H9 (cell line): Measurements from ENCODE around the gene MRPL21. TPM values are rescaled to one million over a fixed set of nuclear protein-coding genes. Genes with fewer than 3 reads are reported as not detected.

Experiments used
- DNase-seq: peaks from one replicate; pipeline ENCODE4 v3.0.0-alpha.2; 2017
- H2AFZ ChIP-seq: one replicate; pipeline ENCODE4 v1.6.1; 2013; ENCODE audit warnings: mild to moderate bottlenecking, low read length, control low read depth, moderate library complexity
- H2AK5ac ChIP-seq: 2 replicates; pipeline ENCODE4 v1.6.1; 2013; ENCODE audit warnings: low read length, control low read depth, mixed read lengths; ENCODE audit not compliant: insufficient read length
- H2BK120ac ChIP-seq: one replicate; pipeline ENCODE4 v1.6.1; 2013; ENCODE audit warnings: low read depth, mild to moderate bottlenecking, low read length, control low read depth, inconsistent platforms; ENCODE audit not compliant: poor library complexity, severe bottlenecking
- H2BK12ac ChIP-seq: 2 replicates; pipeline ENCODE4 v1.6.1; 2013; ENCODE audit warnings: low read length, control low read depth, mixed read lengths, low read depth; ENCODE audit not compliant: insufficient read length
- H2BK15ac ChIP-seq: 2 replicates; pipeline ENCODE4 v1.6.1; 2013; ENCODE audit warnings: low read depth, low read length, control low read depth
- H2BK20ac ChIP-seq: one replicate; pipeline ENCODE4 v1.6.1; 2013; ENCODE audit warnings: low read depth, mild to moderate bottlenecking, low read length, control low read depth, inconsistent platforms; ENCODE audit not compliant: poor library complexity, severe bottlenecking
- H2BK5ac ChIP-seq: 2 replicates; pipeline ENCODE4 v1.6.1; 2013; ENCODE audit warnings: low read length, control low read depth, mixed read lengths; ENCODE audit not compliant: insufficient read length
- H3K14ac ChIP-seq: 2 replicates; pipeline ENCODE4 v1.6.1; 2013; ENCODE audit warnings: low read length, control low read depth; ENCODE audit not compliant: insufficient read depth
- H3K18ac ChIP-seq: 2 replicates; pipeline ENCODE4 v1.6.1; 2013; ENCODE audit warnings: low read depth, mild to moderate bottlenecking, mixed read lengths, low read length, control low read depth; ENCODE audit not compliant: insufficient read length
- H3K23ac ChIP-seq: 2 replicates; pipeline ENCODE4 v1.6.1; 2013; ENCODE audit warnings: low read length, control low read depth, mixed read lengths, low read depth; ENCODE audit not compliant: insufficient read length
- H3K23me2 ChIP-seq: 2 replicates; pipeline ENCODE4 v1.6.1; 2013; ENCODE audit warnings: low read depth, mild to moderate bottlenecking, mixed read lengths, low read length, control low read depth; ENCODE audit not compliant: insufficient read length, poor library complexity, severe bottlenecking
- H3K27ac ChIP-seq: 2 replicates; pipeline ENCODE4 v1.5.1; 2013; ENCODE audit warnings: low read length, control low read depth, mixed read lengths, low read depth; ENCODE audit not compliant: insufficient read length
- H3K27me3 ChIP-seq: 2 replicates; pipeline ENCODE4 v1.6.1; 2013; ENCODE audit warnings: low read length, control low read depth, inconsistent platforms; ENCODE audit not compliant: insufficient read depth
- H3K4ac ChIP-seq: 2 replicates; pipeline ENCODE4 v1.6.1; 2013; ENCODE audit warnings: low read depth, mild to moderate bottlenecking, control low read depth, inconsistent platforms, low read length, moderate library complexity
- H3K4me1 ChIP-seq: 2 replicates; pipeline ENCODE4 v1.6.1; 2013; ENCODE audit warnings: low read length, control low read depth, inconsistent platforms; ENCODE audit not compliant: insufficient read depth
- H3K4me2 ChIP-seq: 2 replicates; pipeline ENCODE4 v1.6.1; 2013; ENCODE audit warnings: low read length, control low read depth, mixed read lengths; ENCODE audit not compliant: insufficient read length, insufficient read depth
- H3K56ac ChIP-seq: 2 replicates; pipeline ENCODE4 v1.6.1; 2013; ENCODE audit warnings: low read depth, mild to moderate bottlenecking, mixed read lengths, low read length, control low read depth; ENCODE audit not compliant: insufficient read length
- H3K79me1 ChIP-seq: 2 replicates; pipeline ENCODE4 v1.6.1; 2013; ENCODE audit warnings: low read depth, mild to moderate bottlenecking, moderate library complexity, low read length, control low read depth, inconsistent platforms; ENCODE audit not compliant: insufficient read depth, poor library complexity, severe bottlenecking
- H3K79me2 ChIP-seq: 2 replicates; pipeline ENCODE4 v1.6.1; 2013; ENCODE audit warnings: low read length, control low read depth, inconsistent platforms; ENCODE audit not compliant: insufficient read depth
- H3K9ac ChIP-seq: 2 replicates; pipeline ENCODE4 v1.6.1; 2013; ENCODE audit warnings: low read length, control low read depth, mixed read lengths; ENCODE audit not compliant: insufficient read length; ENCODE audit errors: extremely low read depth
- H3K9me3 ChIP-seq: one replicate; pipeline ENCODE4 v1.6.1; 2013; ENCODE audit warnings: low read depth, low read length, inconsistent platforms; ENCODE audit not compliant: control insufficient read depth
- H3T11ph ChIP-seq: one replicate; pipeline ENCODE4 v1.6.1; 2013; ENCODE audit warnings: mild to moderate bottlenecking, low read length, control low read depth, inconsistent platforms
- H4K20me1 ChIP-seq: one replicate; pipeline ENCODE4 v1.6.1; 2013; ENCODE audit not compliant: control insufficient read depth, insufficient read length, insufficient read depth
- H4K5ac ChIP-seq: 2 replicates; pipeline ENCODE4 v1.6.1; 2013; ENCODE audit warnings: low read depth, mild to moderate bottlenecking, mixed read lengths, low read length, control low read depth; ENCODE audit not compliant: insufficient read length
- H4K8ac ChIP-seq: replicated peaks from 2 replicates; pipeline ENCODE4 v1.6.1; 2013; ENCODE audit warnings: low read length, control low read depth, mixed read lengths, low read depth; ENCODE audit not compliant: insufficient read length
- H4K91ac ChIP-seq: 2 replicates; pipeline ENCODE4 v1.6.1; 2013; ENCODE audit warnings: low read depth, mild to moderate bottlenecking, moderate library complexity, mixed read lengths, low read length, control low read depth; ENCODE audit not compliant: insufficient read length
- H3K27ac Mint-ChIP-seq, 3 experiments: 2 replicates in 2 of 3; 3 replicates in 1 of 3; pipeline ENCODE4 v1.8.0; 2020 to 2021; ENCODE audit warnings: mixed read lengths in 3 of 3, mild to moderate bottlenecking in 1 of 3, moderate library complexity in 1 of 3
- H3K27me3 Mint-ChIP-seq: 2 replicates; pipeline ENCODE4 v1.8.0; 2021; ENCODE audit warnings: low read depth, mild to moderate bottlenecking, moderate library complexity, mixed read lengths
- H3K36me3 Mint-ChIP-seq, 3 experiments: 2 replicates in 2 of 3; 3 replicates in 1 of 3; pipeline ENCODE4 v1.8.0; 2020 to 2021; ENCODE audit warnings: low read depth in 3 of 3, mixed read lengths in 3 of 3; ENCODE audit not compliant: insufficient read depth in 1 of 3
- H3K4me1 Mint-ChIP-seq, 2 experiments: 2 replicates each; pipeline ENCODE4 v1.8.0; 2020; ENCODE audit warnings: mixed read lengths in 2 of 2
- H3K4me3 Mint-ChIP-seq, 2 experiments: 2 replicates in 1 of 2; 3 replicates in 1 of 2; pipeline ENCODE4 v1.8.0; 2020 to 2021; ENCODE audit warnings: mild to moderate bottlenecking in 2 of 2, mixed read lengths in 2 of 2, moderate library complexity in 1 of 2
- H3K9me3 Mint-ChIP-seq, 2 experiments: 2 replicates in 1 of 2; 3 replicates in 1 of 2; pipeline ENCODE4 v1.8.0; 2020; ENCODE audit warnings: mild to moderate bottlenecking in 2 of 2, mixed read lengths in 2 of 2, moderate library complexity in 1 of 2
- CTCF ChIP-seq: fragments of 200-600 bp; sonication (generic); conservative IDR thresholded peaks from 3 replicates; pipeline ENCODE4 v1.8.0; 2021; ENCODE audit warnings: antibody characterized with exemption, mild to moderate bottlenecking
- WGBS: extraction: QIAGEN DNeasy Blood & Tissue Kit; methylation state at CpG from one replicate; pipeline ENCODE4 v1.1.7; 2013; ENCODE audit warnings: missing lambda C conversion rate, low lambda C conversion rate, mixed read lengths; ENCODE audit not compliant: insufficient read length; ENCODE audit errors: extremely low coverage; 5-methylcytosine and 5-hydroxymethylcytosine counted together
- total RNA-seq: library from RNA; stranded (reverse); gene quantifications from 2 replicates; pipeline ENCODE4 v1.2.1, GENCODE V29; 2021

The MRPL21 gene
- total RNA-seq, 1 experiment from 2014 or later: 91.5 TPM

GRCh38 chr11:68867066-68867465 lies 36.6 kb downstream of the MRPL21 start:
- Histone ChIP-seq H4K5ac (no peak overlapping the region), H3K56ac (no peak overlapping the region), H2BK15ac (no peak overlapping the region), H3K4me2 (no peak overlapping the region), H3K23me2 (no peaks in the 10 kb centered on the region), H2AFZ (no peak overlapping the region), H3K27me3 (no peaks in the 10 kb centered on the region), H2BK120ac (no peak overlapping the region), H4K20me1 (no peaks in the 10 kb centered on the region), H3K9ac (no peak overlapping the region), H3K79me1 (no peaks in the 10 kb centered on the region), H4K8ac (no peak overlapping the region), H3K14ac (peak overlapping the region; percentile 64; the same call in 1 of the 2 replicates), H3K9me3 (no peaks in the 10 kb centered on the region), H2BK5ac (no peak overlapping the region), H3K79me2 (no peaks in the 10 kb centered on the region), H3K27ac (no peak overlapping the region), H2BK20ac (no peak overlapping the region), H3K23ac (no peak overlapping the region), H3K4ac (no peak overlapping the region), H3K4me1 (no peaks in the 10 kb centered on the region; the same call in 1 of the 2 replicates), H4K91ac (no peak overlapping the region), H2AK5ac (no peak overlapping the region), H3K18ac (no peak overlapping the region), H2BK12ac (no peak overlapping the region), H3T11ph (no peak overlapping the region)
- Mint-ChIP-seq H3K4me1 (peaks cover 28 to 41% of the 10 kb centered on the region in 2 experiments), H3K27me3 (peaks cover 18% of the 10 kb centered on the region), H3K27ac (no peak overlapping the region), H3K4me3 (no peak overlapping the region), H3K36me3 (peaks cover 1 to 4% (median 3%) of the 10 kb centered on the region in 3 experiments; a peak in 3 of 7 replicates), H3K9me3 (peaks cover 3 to 9% of the 10 kb centered on the region in 2 experiments; a peak in 4 of 5 replicates)
- no CpG with 5 or more reads among the region's 6 CpGs for WGBS
- DNase-seq: no peak
- TF ChIP-seq CTCF: no peak
